SK-N-DZ (cell line): ENCODE measurements around the gene CHD9NB.
"Not testable (repeated sequence)": the region's sequence is repeated elsewhere in the genome, so short reads cannot be mapped to it uniquely, and the experiment has no call there.

ENCODE experiments used
- DNase-seq: peaks from one replicate; pipeline ENCODE4 v3.0.0-alpha.2; 2015; ENCODE audit warnings: low spot score

CHD9NB gene

GRCh38 chr16:53057658-53058057 is 5.0 kb upstream of the CHD9NB start:
- no peak for DNase-seq

DNA sequence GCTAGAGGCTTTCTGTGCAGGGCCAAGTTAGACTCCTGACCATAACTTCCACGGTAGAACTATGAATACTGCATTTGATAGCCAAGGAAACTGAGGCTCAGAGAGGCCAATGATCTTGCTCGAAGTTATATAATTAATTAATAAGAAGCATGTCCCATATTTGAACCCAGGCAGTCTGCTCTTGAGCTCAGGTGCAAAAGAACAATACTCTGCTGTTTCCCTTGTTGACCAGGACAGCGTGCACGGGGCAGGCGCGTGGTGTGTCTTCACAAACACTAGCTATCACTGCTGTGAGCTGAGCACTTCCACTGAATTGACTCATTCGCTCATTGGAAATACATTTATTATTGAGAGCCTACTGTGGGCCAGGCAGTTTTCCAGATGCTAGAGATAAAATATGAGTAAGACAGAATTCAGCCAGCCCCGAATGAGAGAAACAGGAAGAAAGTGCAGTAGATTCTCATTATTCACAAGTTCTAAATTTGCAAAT is 3.7 kb upstream of the CHD9NB start:
- DNase-seq: no peak

GRCh38 chr16:53055541-53056391 is 3.1 kb upstream of the CHD9NB start:
- peak; percentile 35 for DNase-seq

DNA sequence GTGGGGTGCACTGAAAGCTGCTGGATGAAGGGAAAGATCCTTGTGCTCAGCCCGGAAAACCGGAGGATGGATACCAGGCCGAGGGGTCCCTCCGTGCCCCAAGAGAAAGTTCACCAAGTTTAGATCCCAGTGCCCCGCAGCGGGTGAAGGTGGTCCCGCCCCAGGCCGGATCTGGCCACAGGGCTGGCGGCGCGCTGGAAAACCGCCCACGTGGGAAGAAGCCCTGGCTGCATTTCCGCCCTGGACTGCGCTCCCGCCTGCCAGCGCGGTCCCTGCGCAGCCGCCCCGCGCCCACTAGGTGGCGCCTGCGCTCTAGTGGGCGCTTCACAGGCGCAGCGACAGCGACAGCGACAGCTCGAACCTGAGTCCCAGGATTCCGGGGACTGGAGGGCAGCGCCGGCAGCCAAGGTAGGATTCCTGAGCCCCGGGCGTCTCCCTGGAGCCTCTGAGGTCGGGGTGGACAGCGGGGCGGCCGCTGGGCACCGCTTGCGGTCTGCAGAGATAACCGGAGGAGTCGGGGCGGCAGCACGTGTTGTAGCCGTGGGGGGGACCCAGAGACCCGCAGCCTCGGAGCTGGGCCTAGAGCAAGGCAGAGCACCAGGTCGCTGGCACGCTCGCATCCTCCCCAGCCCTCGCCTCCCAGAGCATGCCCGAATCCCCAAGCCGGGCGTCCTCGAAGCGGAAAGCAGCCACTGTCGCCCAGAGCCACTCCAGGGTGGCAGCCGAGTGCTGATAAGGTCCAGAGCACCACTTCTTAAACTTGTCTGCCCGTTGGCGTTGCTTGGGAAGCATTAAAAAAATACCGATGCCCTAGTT is 2.2 kb upstream of the CHD9NB start, which contains the start of gene CHD9:
CHD9 (plus strand) TSS at position 322 of the 816 bp plus-strand sequence. CDS start 101,099 bp downstream, outside the sequence.
- DNase-seq: peak; percentile 90

DNA sequence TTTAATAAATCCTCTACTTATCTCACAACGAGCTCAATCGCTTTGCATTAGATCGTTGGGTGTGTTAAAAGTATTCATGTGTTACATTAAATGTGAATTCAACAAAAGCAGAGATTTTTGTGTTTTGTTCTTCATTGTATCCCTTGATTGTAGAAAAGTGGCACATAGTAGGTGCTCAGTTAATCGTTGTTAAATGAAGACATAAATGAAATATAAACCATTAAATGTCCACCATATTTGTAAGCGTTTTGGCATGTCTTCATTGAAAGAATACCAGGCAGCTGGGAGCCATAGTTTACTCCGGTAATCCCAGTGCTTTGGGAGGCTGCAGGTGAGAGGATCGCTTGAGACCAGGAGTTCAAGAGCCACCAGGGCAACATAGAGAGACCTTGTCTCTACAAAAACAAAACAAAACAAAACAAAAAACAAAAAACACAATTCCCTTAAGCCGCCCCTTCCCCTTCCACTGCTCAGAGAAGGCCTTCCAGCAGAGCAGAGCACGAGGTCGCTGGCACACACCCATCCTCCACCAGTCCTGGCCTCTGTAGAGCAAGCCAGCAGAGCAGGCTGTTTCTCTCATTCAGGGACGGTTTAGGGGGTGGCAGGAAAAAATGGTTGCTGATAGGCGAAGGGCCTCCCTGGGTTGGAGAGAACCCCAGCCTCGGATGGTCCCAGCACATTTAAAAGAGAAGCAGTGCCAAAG is 1.4 kb upstream of the CHD9NB start:
- no peak for DNase-seq

DNA sequence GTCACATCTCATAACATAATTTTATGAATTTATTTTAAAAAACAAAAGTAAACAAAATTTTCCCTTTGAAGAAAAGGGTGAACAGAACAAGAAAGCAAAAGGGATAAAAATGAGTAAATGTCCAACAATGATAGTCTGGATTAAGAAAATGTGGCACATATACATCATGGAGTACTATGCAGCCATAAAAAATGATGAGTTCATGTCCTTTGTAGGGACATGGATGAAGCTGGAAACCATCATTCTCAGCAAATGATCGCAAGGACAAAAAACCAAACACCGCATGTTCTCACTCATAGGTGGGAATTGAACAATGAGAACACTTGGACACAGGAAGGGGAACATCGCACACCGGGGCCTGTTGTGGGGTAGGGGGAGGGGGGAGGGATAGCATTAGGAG is 1.4 kb downstream of the CHD9NB start:
- DNase-seq: not testable (repeated sequence)

- DNase-seq: no peak
These were observed 4.4 kb downstream of the CHD9NB start for GRCh38 chr16:53048139-53048915.

DNA sequence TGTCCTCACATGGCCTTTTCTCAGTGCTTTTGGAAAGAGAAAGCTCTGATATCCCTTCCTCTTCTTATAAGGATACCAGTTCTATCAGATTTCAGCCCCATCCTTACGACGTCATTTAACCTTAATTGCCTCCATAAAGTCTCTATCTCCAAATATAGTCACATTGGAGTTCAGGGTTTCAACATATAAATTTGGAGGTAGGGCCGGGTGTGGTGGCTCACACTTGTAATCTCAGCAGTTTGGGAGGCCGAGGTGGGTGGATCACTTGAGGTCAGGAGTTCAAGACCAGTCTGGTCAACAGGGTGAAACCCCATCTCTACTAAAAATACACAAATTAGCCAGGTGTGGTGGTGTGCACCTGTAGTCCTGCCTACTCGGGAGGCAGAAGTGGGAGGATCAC is 5.2 kb downstream of the CHD9NB start:
- DNase-seq: not testable (repeated sequence)

DNA sequence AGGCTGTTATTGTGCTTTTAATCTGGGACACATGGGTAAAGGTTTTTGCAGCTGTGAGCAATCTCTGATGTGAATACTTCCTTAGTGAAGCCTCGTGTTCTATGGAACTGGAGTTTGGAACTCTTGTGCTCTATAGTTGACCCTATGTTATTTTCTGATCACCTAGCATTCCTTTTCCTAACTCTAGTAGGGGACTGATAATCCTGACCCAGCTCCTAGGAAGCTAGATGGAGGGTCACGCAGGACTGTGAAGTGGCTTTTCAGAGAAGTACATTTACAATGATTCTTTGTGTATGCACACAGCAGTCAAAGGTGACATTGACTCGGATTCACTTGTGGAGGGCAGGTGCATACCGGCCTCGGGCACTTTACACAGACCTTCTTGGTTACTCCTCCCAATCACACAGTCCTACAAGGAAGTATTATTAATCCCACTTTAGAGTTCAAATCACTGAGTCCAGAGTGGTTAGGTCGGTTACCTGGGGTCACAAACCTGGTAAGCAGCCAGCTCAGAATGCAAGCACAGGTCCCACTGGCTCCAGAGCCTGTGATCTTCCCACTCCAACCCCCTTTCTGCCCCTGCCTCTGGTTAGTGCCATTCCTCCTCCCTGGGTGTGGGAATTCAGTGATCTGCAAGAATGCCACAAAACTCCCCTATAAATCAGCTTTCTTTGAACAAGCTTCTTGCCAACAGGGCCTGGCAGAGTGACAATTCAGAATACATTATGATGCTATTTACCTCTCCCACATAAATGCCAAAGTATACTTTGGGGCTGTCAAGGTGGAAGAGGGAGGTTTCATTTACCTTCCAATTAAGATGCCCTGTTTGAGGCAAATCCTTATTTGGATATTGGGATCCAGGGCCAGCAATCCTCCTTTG is 7.1 kb downstream of the CHD9NB start:
- DNase-seq: no peak

GRCh38 chr16:53043986-53044601 is 8.6 kb downstream of the CHD9NB start:
- DNase-seq: no peak

DNA sequence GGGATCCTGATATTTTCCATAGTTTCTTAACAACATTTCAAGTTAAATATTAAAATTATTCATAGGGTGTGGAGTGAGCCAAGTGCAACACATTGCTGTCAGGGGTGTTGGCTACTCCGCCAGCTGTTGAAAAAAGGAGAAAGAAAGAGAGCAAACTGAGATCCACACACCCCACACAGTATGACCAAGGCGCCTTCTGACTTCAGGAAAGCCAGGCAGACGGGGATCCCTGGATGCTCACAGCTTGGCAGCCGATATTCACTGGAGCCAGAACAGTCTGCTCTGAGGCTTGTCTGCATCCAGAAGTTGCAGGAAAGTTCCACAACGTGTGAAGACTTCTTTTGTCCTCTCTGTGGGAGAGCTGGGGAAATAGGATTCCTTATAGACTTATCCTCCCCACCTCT is 9.3 kb downstream of the CHD9NB start:
- no peak for DNase-seq

GRCh38 chr16:53042235-53042701 is 10.4 kb downstream of the CHD9NB start:
- no peak for DNase-seq

GRCh38 chr16:53041320-53042051 is 11.2 kb downstream of the CHD9NB start:
- no peak for DNase-seq

DNA sequence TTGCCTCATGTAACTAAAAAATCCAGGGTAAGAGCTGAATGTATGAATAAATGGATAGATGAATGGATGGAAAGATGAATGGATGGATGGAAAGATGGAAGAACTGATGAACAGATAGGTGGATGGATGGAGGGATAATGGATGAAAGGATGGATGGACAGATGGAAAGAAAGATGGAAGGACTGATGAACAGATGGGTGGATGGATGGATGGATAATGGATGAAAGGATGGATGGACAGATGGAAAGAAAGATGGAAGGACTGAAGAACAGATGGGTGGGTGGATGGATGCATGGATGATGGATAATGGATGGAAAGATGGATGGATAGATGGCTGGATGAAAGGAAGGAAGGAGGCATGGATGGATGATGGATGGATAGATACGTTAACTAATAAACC is 11.9 kb downstream of the CHD9NB start:
- DNase-seq: no peak

DNA sequence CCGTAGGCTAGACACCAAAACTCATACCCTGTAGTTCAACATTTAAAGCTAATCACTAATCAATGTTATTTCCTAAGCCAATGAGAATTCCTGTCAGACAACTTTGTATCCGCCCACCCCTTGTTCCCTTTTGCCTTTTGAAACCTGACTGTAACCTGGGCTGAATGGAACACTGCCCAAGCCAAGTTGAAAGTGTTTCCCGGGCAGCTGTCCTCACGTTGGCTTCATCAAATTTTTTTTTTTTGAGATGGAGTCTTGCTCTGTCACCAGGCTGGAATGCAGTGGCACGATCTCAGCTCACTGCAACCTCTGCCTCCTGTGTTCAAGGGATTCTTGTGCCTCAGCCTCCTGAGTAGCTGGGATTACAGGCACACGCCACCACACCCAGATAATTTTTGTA is 16.0 kb downstream of the CHD9NB start:
- not testable (repeated sequence) for DNase-seq

DNA sequence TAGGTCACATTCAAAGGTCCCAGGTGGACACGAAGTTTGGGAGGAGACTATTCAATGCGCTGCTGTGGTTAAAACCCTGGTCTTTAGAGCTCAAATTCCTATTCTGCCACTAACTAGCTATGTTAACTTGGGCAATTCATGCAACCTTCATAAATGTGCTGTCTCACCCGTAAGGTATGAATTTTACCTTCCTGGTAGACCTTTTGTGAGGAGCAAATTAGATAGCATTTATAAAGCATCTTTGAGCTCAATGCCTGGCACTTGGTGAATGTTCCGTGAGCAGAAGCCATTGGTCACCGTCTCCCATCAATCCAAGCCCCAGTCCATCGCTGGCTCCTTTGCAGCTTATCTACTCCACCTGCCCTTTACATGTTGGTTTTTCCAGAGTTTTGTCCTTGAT is 16.6 kb downstream of the CHD9NB start:
- no peak for DNase-seq

GRCh38 chr16:53035176-53035942 is 17.3 kb downstream of the CHD9NB start:
- no peak for DNase-seq

DNA sequence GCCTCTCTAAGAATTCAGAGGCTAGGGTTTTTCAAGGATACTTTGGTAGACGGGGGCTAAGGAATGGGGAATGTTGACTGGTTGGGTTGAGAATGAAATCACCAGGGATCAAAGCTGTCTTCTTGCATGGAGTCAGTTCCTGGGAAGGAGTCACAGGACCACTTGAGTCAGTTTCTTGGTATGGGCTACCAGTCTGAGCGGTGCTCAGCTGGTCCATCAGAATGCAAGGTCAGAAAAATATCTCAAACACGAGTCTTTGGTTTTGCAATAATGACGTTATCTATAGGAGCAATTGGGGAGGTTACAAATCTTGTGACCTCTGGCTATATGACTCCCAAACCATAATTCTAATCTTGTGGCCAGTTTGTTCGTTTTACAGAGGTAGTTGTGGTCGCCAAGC is 18.4 kb downstream of the CHD9NB start:
- no peak for DNase-seq
